Stimulated activated CD8-positive, alpha-beta memory T cell treated with anti-CD3 and anti-CD28 coated beads, Interleukin-4, amount 100 ng/mL, for 24 hours (primary cell): ENCODE data around the gene PRDM2.
"Not testable (repeated sequence)": the region's sequence is repeated elsewhere in the genome, so short reads cannot be mapped to it uniquely, and the experiment has no call there.

ENCODE experiments used
- DNase-seq: peaks from one replicate; pipeline ENCODE4 v3.0.0-alpha.2; 2020; ENCODE audit warnings: low read depth

Gene PRDM2

GRCh38 chr1:13699936-13700520 is at the start of gene PRDM2:
Gene PRDM2, plus strand, starts transcription at chr1:13700188. Its CDS starts 15,418 bp downstream, at chr1:13715606.
- peak; percentile 45 for DNase-seq

DNA sequence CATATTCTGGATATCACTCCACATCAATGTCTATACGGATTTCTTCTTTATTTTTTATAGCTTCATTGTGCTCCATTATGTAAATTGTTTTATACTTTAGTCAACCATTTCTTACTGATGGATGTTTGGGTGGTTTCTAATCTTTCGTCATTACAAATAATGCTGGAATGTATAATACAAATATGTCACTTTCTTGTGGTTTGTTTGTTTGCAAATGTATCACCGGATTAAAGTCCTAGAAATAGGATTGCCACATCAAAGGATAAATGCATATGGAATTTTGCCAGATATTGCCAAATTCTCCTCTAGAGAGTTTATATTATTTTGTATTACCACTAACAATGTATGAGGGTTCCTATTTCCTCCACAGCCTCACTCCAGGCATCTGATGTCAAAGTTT is 48.7 kb upstream of the PRDM2 start:
- no peak for DNase-seq

DNA sequence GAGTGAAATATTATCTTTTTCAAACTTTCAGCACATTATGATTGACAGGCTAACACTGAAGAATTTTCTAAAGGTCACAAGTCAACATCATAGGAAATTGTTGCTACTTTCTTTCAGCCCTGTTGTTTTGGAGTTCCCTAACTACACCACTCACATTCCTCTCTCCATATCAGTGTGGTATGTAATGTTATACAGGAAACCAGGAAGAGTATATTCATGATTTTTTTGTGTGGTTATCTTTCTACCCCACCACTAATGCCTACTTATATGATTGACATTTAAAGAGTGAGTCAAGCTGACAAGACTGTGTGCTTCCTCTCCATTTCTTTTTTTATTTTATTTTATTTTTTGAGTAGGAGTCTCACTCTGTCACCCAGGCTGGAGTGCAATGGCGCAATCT is 47.8 kb upstream of the PRDM2 start:
- no peak for DNase-seq

DNA sequence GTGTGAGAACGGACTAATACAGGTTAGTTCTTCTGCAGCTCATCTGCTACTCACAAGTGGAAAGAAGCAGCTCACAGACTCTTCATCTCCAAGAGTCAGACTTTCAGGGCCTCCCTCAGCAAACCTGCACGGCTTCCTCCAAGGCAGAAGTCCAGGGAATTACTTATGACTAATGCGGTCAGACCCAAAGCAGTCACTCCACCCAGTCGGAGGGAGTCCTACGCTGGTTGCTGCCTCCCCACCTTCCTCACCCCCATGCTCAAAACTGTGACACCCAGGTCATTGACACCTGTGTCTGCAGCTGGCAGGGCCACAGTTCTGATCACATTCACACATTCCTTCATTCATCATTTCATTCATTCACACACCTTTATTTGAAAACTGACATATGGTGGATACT is 38.4 kb upstream of the PRDM2 start:
- DNase-seq = no peak

GRCh38 chr1:13662493-13662892 is 37.5 kb upstream of the PRDM2 start:
- DNase-seq = no peak

GRCh38 chr1:13663969-13664368 is 36.0 kb upstream of the PRDM2 start:
- no peak for DNase-seq

DNA sequence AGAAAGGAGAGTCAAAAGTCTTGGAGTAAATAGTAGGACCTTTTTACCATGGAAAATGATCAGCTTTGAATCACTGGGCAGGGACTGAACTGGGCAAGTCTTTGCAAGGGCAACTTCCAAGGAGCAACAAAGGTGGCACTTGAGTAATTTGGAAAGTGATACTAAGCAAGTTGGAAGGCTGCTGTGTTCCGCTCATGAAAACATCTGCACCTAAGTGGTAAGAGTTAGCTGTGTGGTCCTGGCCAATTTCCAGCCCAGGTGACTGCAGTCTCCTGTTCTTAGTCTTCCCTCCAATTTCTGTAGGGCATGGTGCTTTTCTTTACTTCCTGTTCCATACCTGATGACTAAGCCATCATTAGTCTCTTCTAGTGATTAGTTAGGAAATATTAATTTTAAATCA is 35.5 kb upstream of the PRDM2 start:
- DNase-seq = no peak

- no peak for DNase-seq
These were observed 33.7 kb upstream of the PRDM2 start for GRCh38 chr1:13666317-13666716.

- no peak for DNase-seq
These were observed 32.3 kb upstream of the PRDM2 start for GRCh38 chr1:13667691-13668090.

DNA sequence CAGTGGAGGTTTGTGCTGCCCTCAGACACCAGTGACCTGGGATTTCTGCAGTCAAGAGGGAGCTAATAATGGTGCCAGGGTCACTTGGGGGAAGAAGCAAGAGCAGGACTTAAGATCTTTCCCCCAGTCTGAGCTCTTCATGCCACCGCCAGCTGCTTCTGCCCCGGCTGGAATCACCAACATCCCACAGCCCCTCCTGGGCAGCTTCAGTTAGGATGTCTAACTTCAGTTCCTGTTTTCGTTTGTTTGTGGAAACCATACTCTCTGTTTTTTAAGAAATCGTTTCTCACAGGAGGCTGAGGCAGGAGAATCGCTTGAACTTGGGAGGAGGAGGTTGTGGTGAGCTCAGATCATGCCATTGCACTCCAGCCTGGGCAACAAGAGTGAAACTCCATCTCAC is 25.6 kb upstream of the PRDM2 start:
- no peak for DNase-seq

DNA sequence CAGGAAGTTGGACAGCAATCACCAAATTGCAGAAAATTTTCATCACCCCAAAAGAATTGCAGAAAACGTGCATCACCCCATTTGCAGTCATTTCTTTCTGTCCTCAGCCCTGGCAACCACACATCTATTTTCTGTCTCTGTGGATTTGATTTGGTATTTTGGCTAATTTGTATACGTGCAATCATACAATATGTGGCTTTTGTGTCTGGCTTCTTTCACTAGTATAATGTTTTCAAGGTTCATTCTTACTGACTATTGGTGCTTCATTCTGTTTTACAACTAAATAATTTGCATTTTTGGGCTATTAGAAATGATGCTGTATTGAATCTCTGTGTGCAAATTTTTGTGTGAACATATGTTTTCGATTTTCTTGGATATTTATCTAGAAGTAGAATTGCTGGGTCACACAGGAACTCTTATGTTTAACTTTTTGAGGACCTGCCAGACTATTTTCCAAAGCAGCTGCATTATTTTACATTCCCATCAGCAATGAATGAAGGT is 24.8 kb upstream of the PRDM2 start:
- DNase-seq = no peak

DNA sequence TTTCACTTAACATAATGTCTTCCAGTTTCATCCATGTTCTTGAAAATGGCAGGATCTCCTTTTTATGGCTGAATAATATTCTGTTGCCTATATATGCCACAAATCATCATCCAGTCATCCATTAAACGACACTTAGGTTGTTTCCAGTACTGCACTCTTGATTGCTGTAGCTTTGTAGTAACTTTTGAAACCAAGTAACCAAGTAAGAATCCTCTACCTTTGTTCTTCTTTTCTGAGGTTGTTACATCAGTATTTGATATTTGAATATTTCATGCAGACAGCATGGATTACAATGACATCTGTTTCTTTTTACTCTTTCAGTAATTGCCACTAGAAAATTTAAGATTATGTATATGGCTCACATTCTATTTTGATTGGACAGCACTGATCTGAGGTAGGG is 22.1 kb upstream of the PRDM2 start:
- no peak for DNase-seq

GRCh38 chr1:13679651-13680050 is 20.3 kb upstream of the PRDM2 start:
- no peak for DNase-seq

GRCh38 chr1:13680609-13681008 is 19.4 kb upstream of the PRDM2 start:
- DNase-seq = not testable (repeated sequence)

GRCh38 chr1:13681921-13682320 is 18.1 kb upstream of the PRDM2 start:
- DNase-seq = no peak

DNA sequence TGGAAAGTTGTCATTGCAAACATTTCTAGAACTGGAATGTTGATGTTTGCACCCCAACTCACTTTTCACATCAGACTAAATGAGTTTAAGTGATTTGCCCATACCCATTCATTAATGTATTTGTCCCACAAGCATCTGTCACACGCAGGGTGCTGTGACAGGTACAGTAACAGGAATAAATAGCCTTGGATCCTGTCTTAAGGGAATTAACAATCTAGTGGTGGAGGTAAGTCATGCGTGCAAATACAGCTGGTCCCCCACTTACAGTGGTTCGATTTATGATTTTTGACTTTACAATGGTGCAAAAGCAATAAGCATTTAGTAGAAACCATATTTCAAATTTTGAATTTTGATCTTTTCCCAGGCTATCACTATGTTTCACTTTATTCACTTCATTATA is 17.5 kb upstream of the PRDM2 start:
- DNase-seq = no peak

- DNase-seq = no peak
These were observed 16.8 kb upstream of the PRDM2 start for GRCh38 chr1:13683206-13683605.

- DNase-seq = no peak
These were observed 12.8 kb upstream of the PRDM2 start for GRCh38 chr1:13687151-13687715.

DNA sequence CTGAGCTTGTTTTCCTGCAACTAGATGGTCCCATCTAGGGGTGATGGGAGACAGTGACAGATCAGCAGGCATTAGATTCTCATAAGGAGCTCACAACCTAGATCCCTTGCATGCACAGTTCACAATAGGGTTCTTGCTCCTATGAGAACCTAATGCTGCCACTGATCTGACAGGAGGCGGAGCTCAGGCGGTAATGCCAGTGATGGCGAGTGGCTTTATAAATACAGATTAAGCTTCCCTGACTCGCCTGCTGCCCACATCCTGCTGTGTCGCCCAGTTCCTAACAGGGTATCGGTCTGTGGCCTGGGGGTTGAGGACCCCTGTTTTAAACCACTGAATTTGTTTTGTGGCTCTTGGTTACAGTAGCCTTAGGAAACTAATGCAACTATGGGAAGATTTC is 6.9 kb upstream of the PRDM2 start:
- DNase-seq = not testable (repeated sequence)

- no peak for DNase-seq
These were observed 4.9 kb upstream of the PRDM2 start for GRCh38 chr1:13694886-13695684.

GRCh38 chr1:13697738-13698137 is 2.2 kb upstream of the PRDM2 start:
- no peak for DNase-seq

- DNase-seq = no peak
These were observed 478 bp upstream of the PRDM2 start for GRCh38 chr1:13699510-13699909.

DNA sequence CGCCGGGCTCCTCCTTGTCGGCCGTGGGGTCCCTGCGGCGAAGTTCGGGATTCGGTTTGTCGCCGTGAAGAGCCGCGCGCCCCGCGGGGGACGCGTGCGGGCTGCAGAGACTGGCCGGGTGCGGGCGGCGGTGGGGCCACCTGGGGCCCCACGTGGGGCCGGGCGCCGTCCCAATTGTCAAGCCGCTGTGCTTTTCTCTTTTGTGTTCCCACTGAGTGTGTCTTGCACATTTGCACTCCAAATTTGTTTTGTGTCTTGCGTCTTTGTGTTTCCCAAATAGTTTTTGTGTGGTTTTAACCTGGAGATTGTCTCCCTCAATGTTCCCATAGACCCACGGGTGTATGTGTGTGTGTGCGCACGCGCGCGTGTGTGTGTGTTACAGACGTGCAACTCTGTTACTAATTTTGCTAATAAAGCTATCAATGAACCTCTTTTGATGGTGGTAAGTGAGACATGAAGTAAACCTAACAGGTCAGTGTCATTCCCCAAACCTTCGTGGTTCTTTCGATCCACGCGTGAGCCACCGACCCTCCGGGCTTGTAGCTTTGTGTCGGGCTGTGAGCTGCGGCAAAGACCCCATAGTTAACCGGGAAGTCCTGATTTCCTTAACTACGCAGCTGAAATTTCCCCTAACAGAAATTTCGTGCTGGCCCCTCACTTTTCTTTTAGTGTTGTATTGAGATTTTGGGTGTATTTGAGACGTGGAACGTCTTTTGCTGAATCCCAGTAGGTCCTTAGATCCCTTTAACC is 708 bp downstream of the PRDM2 start:
- DNase-seq = no peak
